GM18867 (cell line): ENCODE data around the gene ANXA11.
"Not testable (repeated sequence)": the region's sequence is repeated elsewhere in the genome, so short reads cannot be mapped to it uniquely, and the experiment has no call there.

Experiments used
- ATAC-seq: cut with Tn5 transposase; IDR thresholded peaks from one replicate; pipeline ENCODE4 v1.9.1; 2021; ENCODE audit warnings: mild to moderate bottlenecking, moderate library complexity; ENCODE audit not compliant: unreplicated experiment

The ANXA11 gene

DNA sequence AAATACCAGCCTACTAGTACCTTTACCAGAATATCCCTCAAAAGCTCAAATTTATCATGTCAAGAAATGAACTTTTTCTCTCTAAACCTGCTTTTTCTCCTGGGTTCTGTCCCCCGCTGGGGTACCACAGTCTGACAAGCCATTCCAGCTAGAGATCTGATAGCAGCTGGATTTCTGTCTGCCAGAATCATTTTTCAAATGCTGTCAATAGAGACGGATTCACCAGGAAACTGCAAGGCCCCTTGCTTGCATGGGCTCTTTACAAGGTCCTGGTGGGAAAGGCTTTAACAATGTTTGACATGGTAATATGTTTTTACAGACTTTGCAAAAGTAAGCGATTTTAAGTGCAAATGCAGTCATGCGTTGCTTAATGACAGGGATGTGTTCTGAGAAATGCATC lies 4.9 kb upstream of the ANXA11 start:
- no peak for ATAC-seq

DNA sequence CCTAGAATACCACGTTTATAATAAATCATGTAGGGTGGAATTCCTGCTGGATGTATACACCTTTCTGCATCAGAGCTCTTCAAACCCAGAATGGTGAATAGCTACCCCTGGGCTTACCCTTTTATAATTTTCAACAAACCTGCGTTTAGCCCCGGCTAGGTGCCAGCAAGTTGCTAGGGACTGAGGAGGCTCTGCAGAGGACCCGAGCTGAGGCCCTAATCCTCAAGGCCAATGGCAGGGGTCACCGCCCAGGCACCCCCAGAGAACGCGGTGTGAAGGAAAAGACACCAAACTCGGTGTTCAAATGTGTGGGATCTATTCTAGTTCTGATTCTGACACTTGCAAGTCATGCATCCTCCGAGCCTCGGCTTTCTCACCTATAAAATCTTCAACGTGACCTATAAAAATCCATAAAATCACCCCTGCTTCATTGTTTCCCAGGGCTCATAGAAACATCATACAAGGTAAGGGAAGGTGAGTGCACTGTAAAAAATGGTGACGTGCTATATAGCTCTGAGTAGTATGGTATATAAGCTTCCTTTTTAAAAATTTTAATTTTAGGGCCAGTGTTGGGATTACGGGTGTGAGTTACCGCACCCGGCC lies 2.5 kb upstream of the ANXA11 start:
- no peak for ATAC-seq

DNA sequence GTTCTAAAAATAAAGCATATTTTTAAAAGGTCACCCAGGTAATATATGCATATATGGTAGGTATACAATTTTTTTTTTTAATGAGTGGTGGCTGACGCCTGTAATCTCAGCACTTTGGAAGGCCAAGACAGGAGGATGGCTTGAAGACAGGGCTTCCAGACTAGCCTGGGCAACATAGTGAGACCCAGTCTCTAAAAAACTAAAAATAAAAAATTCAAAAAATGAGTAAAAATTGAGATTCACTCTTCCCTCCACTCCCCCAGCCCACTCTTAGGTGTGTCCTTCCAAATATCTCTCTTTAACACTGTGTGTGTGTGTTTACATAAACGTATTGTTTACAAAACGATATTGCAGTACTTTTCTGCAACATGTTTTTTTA lies 929 bp upstream of the ANXA11 start:
- no peak for ATAC-seq

DNA sequence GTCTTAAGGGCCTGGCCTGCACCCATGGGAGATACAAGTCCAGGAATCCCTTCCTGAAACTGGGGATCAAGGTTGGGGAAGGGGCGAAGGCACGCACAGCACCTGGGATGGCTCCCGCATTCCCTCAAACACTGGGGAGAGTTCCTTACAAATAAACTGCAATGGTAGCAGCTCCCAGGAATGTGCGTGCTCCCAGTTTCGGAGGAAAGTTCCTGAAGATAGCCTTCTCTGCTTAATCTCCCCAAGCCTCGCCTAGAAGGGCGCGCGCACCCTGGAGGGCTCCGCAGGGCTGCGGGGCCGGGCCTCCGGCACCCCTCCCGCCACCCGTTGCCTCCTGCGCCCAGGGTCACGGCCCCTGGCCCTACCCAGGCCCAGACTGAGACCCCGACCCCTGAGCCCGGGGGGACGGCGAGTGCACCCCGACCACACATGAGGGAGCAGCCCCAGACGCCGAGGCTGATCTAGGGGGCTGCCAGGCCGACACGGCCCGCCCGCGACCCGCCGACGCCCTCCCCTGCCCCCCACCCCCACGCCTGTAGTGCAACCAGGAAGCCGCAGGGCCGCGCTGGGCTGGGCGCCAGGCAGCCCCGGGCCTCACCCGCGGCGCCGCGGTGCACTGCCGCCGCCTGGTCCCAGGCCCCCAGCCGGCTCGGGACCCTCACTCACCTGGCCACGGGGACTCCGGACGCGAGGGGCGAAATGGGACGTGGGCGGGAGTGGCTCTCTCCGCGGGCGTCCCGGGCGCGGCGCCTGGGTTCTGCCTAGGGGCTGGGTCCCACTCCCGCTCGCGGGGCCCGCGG lies 460 bp downstream of the ANXA11 start:
- ATAC-seq, result peak; percentile 40

DNA sequence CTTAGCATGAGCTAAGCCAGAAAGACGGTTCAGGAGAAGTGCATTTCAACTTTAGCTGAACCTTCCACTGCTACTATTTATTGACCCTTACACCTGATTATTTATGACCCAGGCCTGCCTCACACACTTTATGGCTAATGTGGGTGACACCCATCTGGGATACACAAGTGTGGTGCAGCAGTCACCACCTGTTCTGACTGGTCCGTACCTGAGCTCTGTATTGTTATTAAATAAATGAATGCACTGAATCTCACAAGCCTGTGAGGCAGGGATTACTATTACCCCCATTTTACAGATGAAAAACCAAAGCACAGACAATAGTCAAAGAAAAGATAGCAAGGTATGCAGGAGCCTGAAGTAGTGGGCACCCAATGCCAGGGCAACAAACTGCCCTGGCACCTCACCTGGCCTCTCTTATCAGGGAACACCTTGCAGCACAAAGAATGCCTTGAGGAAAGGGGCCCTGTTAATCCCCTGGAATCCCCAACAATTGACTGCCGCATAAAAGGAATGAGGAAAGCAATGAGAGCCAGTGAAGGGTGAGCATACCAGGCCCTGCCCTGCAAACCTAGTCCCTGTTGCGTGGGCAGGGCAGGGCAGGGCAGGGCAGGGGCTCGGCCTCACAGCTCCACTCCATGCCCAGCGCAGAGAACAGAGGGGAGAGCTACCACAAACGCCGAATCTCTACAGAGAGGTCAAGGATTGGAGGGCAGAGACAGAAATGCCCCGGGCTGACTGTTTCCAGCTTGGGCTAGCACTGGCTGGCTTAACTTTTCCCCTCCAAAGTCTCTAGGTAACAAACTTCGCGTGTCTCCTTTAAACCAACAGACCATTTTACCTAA lies 1.3 kb downstream of the ANXA11 start:
- no peak for ATAC-seq

DNA sequence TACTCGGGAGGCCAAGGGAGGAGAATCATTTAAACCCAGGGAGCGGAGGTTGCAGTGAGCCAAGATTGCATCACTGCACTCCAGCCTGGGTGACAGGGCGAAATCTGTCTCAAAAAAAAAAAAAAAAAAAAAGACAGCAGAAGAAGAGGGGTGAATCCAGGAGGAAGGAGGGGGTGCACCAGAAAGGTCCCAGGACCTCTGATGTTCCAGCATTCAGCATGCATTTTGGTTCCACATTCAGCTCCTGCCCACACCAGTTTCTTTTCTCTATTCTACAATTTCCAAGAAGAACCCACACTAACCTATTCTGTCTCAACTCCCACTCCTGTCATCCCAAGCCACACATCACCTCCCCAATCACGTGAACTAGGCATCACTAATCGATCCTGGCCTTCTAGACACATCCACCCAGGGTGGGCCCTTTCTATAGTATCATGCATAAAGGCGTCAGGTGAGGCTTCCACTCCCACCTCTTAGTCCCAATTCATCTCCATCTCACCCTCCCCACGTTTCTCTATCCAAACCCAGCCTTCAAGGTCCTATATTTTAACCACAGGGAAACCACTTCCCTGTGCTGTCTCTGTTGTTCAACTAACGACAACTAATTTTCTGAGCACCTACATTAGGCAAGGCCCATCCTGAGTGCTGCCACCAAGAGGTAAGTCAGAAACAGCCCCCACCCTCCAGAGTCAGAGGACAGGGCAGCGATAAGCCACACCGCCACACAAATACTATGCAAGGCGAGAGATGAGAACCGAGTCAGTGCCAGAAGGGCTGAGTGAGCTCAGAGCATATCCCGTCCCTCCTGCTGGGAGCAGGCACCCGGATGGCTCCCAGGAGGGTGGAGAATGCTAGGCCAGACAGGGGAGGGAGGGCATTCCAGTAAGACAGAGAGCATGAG lies 2.2 kb downstream of the ANXA11 start:
- peak; percentile 42 for ATAC-seq

DNA sequence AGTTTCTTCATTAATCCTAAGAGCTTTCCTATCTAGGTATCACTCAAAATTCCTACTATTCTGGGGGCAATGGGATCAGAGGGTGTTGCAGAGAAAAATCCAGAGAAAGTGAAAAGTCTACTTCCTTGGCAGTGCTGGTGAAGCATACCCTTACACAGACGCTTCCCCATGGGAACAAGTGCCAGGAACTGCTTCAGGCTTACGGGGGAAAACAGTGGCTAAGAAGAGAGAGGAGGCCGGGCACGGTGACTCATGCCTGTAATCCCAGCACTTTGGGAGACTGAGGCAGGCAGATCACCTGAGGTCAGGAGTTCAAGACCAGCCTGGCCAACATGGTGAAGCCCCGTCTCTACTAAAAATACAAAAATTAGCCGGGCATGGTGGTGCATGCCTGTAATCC lies 2.8 kb downstream of the ANXA11 start:
- ATAC-seq, result not testable (repeated sequence)

DNA sequence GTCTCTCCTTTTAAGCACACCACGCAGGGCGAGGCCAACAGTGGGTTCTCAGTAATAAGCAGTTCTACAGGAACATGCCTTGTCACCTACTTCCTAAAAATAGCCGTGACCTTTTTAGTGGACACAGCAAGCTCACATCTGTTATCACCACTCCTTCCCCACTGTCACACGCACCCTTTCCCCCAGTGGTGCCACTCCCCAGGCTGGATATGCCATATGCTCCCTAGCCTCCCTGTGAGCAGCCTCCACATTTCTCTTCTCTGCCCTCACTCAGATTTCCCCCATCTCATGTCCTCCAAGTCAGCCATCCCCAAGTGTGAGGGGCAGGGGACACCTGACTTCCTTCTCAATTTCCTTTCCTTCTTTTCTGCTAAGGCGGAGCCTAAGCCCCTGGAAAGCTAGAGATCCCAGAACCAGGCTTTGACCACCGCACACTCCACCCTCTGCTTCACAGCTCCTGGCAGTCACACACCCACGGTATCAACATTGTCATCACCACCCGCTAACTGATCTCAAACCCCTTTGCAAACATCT lies 3.7 kb downstream of the ANXA11 start:
- no peak for ATAC-seq

DNA sequence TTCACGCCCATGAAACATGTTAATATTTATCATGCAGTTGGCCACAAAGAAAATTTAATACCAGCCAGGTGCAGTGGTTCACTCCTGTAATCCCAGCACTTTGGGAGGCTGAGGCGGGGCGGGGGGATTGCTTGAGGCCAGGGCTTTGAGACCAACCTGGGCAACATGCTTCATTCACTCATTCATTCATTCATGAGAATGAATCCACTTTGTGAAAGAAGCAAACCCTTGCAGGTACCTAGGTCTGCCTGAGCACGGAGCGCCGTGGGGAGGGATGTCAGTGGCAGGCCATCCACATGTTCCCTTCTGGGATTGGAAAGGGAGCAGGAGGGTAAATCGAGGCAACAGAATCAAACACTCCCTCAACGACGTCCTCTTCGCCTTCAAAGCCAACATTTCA lies 4.7 kb downstream of the ANXA11 start:
- ATAC-seq, result no peak

DNA sequence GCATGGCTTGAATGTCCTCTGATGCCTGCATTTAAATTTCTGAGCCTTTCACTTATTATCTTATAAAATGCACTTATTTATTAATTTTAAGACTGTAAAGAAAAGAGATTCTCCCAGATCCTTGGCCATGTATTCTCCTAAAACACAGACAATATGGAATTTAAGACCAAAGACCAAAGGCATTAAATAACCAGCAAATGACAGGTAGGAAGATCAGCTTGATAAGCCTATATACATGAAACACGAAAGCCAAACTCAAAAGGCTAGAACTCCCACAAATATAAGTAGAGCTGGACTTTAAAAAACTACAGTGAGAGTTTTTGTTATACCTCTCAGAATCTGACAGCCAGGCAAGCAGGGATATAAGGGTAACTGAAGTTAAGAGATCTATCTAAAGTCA lies 5.1 kb downstream of the ANXA11 start:
- no peak for ATAC-seq

DNA sequence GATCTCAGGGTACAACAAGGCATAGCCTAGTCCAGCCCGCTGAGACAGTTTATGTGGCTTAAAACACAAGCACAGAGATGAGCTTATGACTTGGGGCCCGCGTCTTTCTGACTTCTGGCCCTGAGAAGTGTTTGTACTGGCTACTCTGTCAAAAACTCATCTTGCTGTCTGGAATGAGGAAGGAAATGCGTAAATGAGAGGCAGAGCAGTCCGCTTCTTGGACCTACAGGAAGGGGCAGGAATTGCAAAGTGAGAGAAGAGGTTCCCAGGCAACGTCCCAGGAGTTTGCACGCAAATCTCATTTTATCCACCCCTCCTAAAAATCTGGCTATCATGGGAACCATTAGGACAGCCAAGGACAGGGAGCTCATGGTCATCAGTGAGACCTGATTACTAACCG lies 5.5 kb downstream of the ANXA11 start:
- no peak for ATAC-seq

DNA sequence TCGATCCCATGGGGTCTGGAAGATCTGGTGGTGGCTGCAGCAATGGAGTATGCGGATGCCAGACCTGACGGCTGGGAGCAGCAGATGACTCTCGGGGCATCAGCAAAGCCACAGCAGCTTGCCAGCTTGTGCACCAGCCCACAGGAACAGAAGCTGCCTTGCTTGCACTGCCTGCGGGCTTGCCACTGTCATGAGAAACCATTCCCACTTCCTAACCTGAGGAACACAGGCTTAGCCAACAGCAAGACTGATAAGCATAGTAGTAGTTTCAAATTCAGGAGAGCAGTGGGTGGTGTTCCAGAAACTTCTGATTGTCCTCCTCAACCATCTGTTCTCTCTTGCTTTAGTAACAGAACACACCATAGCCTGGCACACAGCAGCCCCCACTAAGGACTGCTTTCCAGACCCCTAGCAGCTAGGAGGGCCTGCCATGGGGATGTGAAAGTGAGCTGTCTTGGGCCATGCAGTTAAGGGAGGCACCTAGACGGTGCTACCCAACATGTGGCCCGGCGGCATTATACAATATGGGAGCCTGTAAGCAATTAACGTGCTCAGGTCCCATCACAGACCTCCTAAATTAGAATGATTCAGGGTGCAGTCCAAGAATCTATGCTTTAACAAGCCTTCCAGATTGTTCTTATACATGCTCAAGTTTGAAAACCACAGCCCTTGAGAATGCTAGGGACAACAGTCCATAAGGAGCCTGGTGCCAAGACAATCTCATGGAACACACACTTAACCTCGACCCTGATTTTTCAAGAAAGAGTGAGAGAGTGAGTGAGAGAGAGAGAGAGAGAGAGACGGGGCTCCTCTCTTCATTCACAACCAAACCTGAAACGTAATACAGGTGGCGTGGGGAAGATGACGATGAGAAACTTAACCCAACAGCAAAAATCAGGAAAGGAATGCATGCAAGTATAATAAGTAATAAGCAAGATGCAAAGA lies 7.1 kb downstream of the ANXA11 start:
- no peak for ATAC-seq

DNA sequence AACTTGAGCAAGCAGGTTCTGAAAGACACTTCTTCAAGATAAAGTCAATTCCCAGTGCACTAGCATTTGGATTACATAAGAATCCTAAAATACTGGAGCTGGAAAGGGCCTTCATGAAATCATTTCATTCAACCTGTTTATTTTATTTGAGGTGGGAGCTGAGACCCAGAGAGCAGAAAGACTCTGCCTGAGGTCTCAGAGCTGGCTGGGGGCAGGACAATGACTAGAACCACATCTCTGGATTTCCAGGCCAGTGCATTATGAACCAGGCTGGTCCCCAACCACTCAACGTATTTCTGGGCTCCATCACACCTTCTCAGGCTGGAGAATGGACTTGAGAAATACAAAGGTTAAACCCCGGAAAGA lies 8.4 kb downstream of the ANXA11 start:
- ATAC-seq, result no peak

DNA sequence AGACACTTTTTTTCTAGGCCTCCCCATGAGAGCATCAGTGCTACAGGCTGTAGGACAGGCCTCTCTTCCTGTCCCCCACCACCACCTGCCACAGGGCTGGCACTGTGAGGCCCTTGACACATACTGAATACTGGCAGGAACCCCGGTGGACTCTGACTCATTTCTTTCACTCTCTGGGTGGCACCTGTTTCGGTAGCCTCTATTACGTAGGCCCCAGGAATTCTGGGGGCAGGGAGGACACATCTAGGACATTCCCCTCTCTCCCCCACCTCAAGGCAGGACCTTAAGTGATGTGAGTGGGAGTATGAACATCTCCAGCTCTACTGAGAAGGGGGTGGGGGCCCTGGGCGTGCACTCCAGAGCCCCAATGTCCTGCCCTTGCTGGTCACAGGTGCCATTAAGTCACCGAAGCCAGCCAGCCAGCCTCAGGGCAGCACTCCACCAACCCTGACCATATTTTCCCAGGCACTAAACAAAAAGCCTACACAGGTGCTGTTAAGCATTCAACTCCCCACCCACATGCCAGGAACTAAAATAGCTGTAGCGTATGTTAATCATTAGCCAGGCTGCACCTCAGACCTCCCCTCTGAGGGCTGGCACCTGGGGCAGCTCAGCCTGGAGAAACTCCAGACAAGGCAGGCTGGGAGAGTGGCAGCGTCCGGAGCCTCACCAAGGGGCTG lies 8.9 kb downstream of the ANXA11 start:
- ATAC-seq, result peak; percentile 90

DNA sequence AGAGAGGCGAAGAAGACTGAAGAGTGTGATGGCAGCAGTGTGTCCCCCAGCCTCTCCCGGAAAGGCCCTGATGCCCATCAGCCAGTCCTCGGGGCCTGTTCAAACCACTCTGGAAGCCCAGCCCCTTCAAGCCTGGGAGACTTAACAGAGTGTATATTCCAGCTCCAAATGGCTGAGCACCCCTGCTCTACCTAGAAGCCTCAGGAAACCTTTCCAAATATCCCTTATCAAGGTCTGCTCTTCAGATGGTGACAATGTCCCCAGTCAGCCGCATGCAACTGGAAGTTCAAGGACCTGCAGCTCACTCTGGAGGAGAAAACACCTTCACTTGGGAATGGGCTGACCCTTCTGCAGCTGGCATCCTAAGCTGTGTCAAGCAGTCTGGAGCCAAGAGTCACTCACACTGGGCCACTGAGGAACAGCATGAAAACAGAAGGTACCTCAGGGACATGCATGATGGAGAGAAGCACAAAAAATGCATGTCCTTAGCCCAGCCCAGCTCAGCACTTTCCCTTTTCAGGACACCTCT lies 10.2 kb downstream of the ANXA11 start:
- ATAC-seq, result no peak

DNA sequence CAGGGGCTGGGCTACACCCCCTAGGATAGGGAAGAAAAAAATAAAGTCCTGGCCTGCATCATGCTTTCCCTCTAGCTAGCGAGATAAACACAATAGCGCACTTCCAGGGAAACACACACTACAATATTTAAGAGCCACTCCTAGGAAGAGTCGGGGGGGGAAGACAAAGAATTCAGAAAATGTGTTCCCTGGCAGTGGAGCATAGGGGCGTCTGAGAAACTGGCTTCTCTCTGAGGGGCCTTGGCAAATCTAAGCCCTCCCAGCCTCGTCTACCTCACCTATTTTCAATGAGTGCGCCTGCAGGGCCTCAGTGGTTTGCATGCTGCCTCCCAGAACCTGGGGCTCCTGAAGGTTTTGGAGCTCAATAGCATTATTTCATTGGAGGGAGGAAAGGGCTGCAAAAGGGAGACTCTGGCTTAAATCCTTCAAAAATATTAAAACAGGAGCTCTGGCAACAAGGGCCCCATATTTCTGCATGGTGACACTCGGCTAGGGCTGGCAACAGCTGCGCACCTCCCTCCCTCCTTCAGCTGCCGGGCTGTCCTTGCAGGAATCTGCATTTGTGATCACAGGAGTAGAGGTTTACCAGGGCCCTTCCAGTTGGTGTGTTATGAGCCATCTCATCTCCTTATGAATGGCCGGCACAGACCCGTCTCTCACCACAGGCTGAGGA lies 10.8 kb downstream of the ANXA11 start:
- no peak for ATAC-seq

DNA sequence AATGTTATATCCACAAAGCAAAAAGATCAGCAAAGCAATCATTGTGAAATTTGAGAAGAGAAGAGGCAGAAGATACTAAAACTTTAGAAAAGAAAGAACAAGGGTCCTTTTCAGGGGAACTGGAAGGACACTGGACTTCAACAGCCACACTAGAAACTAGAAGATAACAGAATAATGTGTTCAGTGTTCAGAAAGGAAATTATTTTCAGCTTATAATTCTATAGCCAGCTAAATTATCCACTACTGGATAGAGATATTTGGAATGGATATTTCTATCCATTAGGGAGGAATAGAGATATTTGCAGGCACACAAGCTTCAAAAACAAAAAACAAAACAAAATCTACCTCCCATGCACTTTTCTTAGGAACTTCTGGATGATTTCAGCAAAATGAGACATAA lies 12.8 kb downstream of the ANXA11 start:
- no peak for ATAC-seq

DNA sequence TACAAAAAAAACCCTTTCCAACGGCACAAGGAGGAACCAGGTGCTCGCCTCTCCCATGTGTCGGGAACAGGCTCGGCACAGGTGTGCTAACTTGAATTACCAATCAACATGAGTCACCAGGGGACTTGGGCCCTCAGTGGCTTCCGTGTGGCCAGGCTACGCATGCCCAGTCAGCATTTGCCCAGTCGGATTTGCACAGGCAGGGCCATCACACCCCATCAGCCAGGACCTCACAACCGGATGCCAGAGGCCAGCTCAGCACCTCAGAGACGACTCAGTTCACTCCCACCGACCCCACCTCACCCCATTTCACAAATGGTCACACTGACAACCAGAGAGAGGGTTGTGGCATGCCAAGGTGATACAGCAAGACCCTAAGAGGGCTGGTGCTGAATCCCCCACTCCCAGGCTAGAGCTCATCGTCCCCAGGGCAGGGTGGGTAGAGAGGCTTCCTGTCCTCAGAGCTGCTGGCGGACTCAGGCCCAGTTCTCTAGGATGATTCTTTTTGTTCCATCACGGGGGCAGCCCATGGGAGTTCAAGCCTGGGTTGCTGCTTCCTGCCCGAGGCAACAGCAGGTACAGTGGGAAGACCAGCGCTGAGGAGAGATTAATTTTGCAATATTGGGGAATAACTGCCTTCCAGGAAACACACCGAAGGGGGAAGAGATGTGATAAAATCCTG lies 13.6 kb downstream of the ANXA11 start:
- ATAC-seq, result no peak
